K562 (cell line): ENCODE data around the gene ADGRB2. TPM values are rescaled to one million over a fixed set of nuclear protein-coding genes. Genes with fewer than 3 reads are reported as not detected.
A peak's percentile ranks its signal among the peaks of the same experiment; 100 is the strongest.

Source experiments
- ATAC-seq: fragments of 200-7000 bp; cut with Tn5 transposase; 3 replicates; pipeline ENCODE4 v1.9.1; 2020; ENCODE audit warnings: moderate library complexity
- BruUV-seq: library from RNA; stranded (reverse); fragments of 400-500 nt; replicated peaks from 2 replicates; lab custom pipeline; 2021; lab: Mats Ljungman, UMichigan
- CTCF ChIA-PET: fragments of 300-600 bp; formaldehyde crosslinking; extraction: SDS; loops from one replicate; lab custom pipeline; 2021; ENCODE audit warnings: low intra/inter-chr PET ratio; lab: Yijun Ruan, JAX
- POLR2A ChIA-PET: fragments of 300-600, 350-650 bp; sonication (Branson Sonifier 250); formaldehyde crosslinking; extraction: SDS; loops from one replicate; lab custom pipeline; 2021; ENCODE audit warnings: antibody characterized with exemption, inconsistent platforms; lab: Yijun Ruan, JAX
- DNase-seq, 4 experiments: peaks; one replicate each; pipeline versions ENCODE4 v3.0.0 to v3.0.0-alpha.2; 2011 to 2018; ENCODE audit warnings: low spot score in 3 of 4, mixed read lengths in 3 of 4; ENCODE audit errors: extremely low read depth in 1 of 4
- FAIRE-seq: peaks from 2 replicates; lab custom pipeline; 2011; peaks lifted over from hg19 to GRCh38; lab: Jason Lieb, UNC
- H2AFZ ChIP-seq: 2 replicates; pipeline ENCODE4 v1.6.0; 2011; ENCODE audit warnings: low read depth, low read length, control low read depth, inconsistent platforms
- H3K27ac ChIP-seq: fragments of 200-600 bp; 3 replicates; pipeline ENCODE4 v1.8.0; 2011; ENCODE audit warnings: low read depth, mild to moderate bottlenecking, control low read depth, inconsistent platforms, low read length, moderate library complexity, mixed read lengths; ENCODE audit errors: extremely low read depth
- H3K27me3 ChIP-seq, 2 experiments: fragments of 300-600 bp in 1 of 2; 2 replicates in 1 of 2; 3 replicates in 1 of 2; pipeline versions ENCODE4 v1.6.0 to v1.8.0; 2011; ENCODE audit warnings: inconsistent platforms in 2 of 2, low read length in 2 of 2, mild to moderate bottlenecking in 1 of 2, mixed read lengths in 1 of 2, moderate library complexity in 1 of 2; ENCODE audit not compliant: control insufficient read depth in 2 of 2, insufficient read depth in 2 of 2
- H3K36me3 ChIP-seq: fragments of 300-600 bp; 3 replicates; pipeline ENCODE4 v1.8.0; 2011; ENCODE audit warnings: mild to moderate bottlenecking, low read length, inconsistent platforms; ENCODE audit not compliant: control insufficient read depth, insufficient read depth
- H3K4me1 ChIP-seq, 2 experiments: fragments of 200-600 bp in 1 of 2; replicated peaks in 1 of 2; 2 replicates in 1 of 2; 3 replicates in 1 of 2; pipeline versions ENCODE4 v1.5.1 to v1.8.0; 2011; ENCODE audit warnings: inconsistent platforms in 2 of 2, low read length in 2 of 2, mild to moderate bottlenecking in 1 of 2, mixed read lengths in 1 of 2, moderate library complexity in 1 of 2; ENCODE audit not compliant: control insufficient read depth in 2 of 2, insufficient read depth in 2 of 2
- H3K4me2 ChIP-seq: 2 replicates; pipeline ENCODE4 v1.6.1; 2011; ENCODE audit warnings: low read length, control low read depth, inconsistent platforms, mixed read lengths; ENCODE audit not compliant: insufficient read depth
- H3K4me3 ChIP-seq: fragments of 200-600 bp; sonication (generic), shearing (Covaris generic); 2 replicates; pipeline ENCODE4 v1.5.1; 2016; ENCODE audit warnings: control low read depth, inconsistent platforms
- H3K79me2 ChIP-seq: fragments of 200-600 bp; 3 replicates; pipeline ENCODE4 v1.8.0; 2011; ENCODE audit warnings: low read length, inconsistent platforms; ENCODE audit not compliant: control insufficient read depth, insufficient read depth
- H3K9ac ChIP-seq, 2 experiments: 2 replicates each; pipeline versions ENCODE4 v1.6.0 to v1.6.1; 2011; ENCODE audit warnings: low read depth in 2 of 2, low read length in 2 of 2, control low read depth in 1 of 2, inconsistent platforms in 1 of 2, mild to moderate bottlenecking in 1 of 2, mixed read lengths in 1 of 2; ENCODE audit not compliant: insufficient read depth in 1 of 2
- H3K9me1 ChIP-seq: one replicate; pipeline ENCODE4 v1.6.0; 2011; ENCODE audit warnings: inconsistent platforms, mild to moderate bottlenecking, low read length, moderate library complexity; ENCODE audit not compliant: control insufficient read depth, insufficient read depth
- H3K9me3 ChIP-seq: replicated peaks from 2 replicates; pipeline ENCODE4 v1.5.1; 2011; ENCODE audit warnings: low read depth, low read length, inconsistent platforms; ENCODE audit not compliant: control insufficient read depth, insufficient read depth
- H4K20me1 ChIP-seq: replicated peaks from 2 replicates; pipeline ENCODE4 v1.6.1; 2011; ENCODE audit warnings: low read length, inconsistent platforms, mixed read lengths; ENCODE audit not compliant: control insufficient read depth, insufficient read depth
- BRD4 ChIP-seq: fragments of 200-600 bp; sonication (generic); IDR thresholded peaks from 2 replicates; pipeline ENCODE4 v1.6.1; 2017; ENCODE audit warnings: inconsistent platforms
- HDGF ChIP-seq: fragments of 450-650 bp; IDR thresholded peaks from 2 replicates; pipeline ENCODE4 v1.6.1; 2016
- NFIC ChIP-seq: fragments of 450-650 bp; IDR thresholded peaks from 2 replicates; pipeline ENCODE4 v1.6.1; 2017; ENCODE audit warnings: mild to moderate bottlenecking, inconsistent platforms
- PATZ1 ChIP-seq: fragments of 250-450 bp; sonication (Bioruptor Pico); IDR thresholded peaks from 2 replicates; pipeline ENCODE4 v1.5.0; 2020; ENCODE audit warnings: mild to moderate bottlenecking, borderline replicate concordance
- PRPF4 ChIP-seq: fragments of 200-400 bp; formaldehyde crosslinking; IDR thresholded peaks from one replicate; pipeline ENCODE4 v1.6.1; 2017; ENCODE audit warnings: low read length, low read depth, mild to moderate bottlenecking; ENCODE audit not compliant: insufficient read depth, poor library complexity, severe bottlenecking
- RBM34 ChIP-seq: fragments of 200-400 bp; formaldehyde crosslinking; IDR thresholded peaks from 2 replicates; pipeline ENCODE4 v1.6.1; 2018; ENCODE audit warnings: low read length, borderline replicate concordance; ENCODE audit not compliant: insufficient read depth
- TEAD2 ChIP-seq: fragments of 450-650 bp; IDR thresholded peaks from 2 replicates; pipeline ENCODE4 v1.6.1; 2016; ENCODE audit warnings: missing genetic modification characterization, control low read depth, missing compliant biosample characterization
- TFAP4 ChIP-seq: sonication (generic); formaldehyde crosslinking; IDR thresholded peaks from 2 replicates; pipeline ENCODE4 v1.8.0; 2022; ENCODE audit warnings: missing genetic modification reagents, mild to moderate bottlenecking, moderate library complexity, borderline replicate concordance
- ZBTB11 ChIP-seq, 3 experiments: fragments of 200-800 bp in 1 of 3; fragments of 250-450 bp in 1 of 3; fragments of 450-650 bp in 1 of 3; sonication (Bioruptor Pico) in 1 of 3; sonication (Bioruptor generic) in 1 of 3; formaldehyde crosslinking in 1 of 3; IDR thresholded peaks; 2 replicates each; pipeline versions ENCODE4 v1.6.1 to v1.8.0; 2016 to 2022; ENCODE audit warnings: mild to moderate bottlenecking in 2 of 3, missing genetic modification characterization in 2 of 3, missing compliant biosample characterization in 1 of 3, moderate library complexity in 1 of 3
- ZBTB34 ChIP-seq: fragments of 250-450 bp; sonication (Bioruptor Pico); IDR thresholded peaks from 2 replicates; pipeline ENCODE4 v1.8.0; 2021; ENCODE audit warnings: mild to moderate bottlenecking, moderate library complexity
- ZNF23 ChIP-seq: fragments of 250-450 bp; sonication (Bioruptor Pico); IDR thresholded peaks from 2 replicates; pipeline ENCODE4 v1.4.0; 2020; ENCODE audit warnings: mild to moderate bottlenecking
- ZNF561 ChIP-seq: fragments of 450-650 bp; formaldehyde crosslinking; conservative IDR thresholded peaks from 2 replicates; pipeline ENCODE4 v1.4.0; 2020; ENCODE audit warnings: mild to moderate bottlenecking, moderate library complexity
- ZNF707 ChIP-seq: fragments of 250-450 bp; sonication (Bioruptor Pico); conservative IDR thresholded peaks from 2 replicates; pipeline ENCODE4 v1.8.0; 2022; ENCODE audit warnings: inconsistent platforms, mild to moderate bottlenecking, moderate library complexity
- WGBS: fragments of 100-300 bp; shearing (Covaris generic); methylation state at CpG from one replicate; pipeline ENCODE4 v1.1.6; 2016; ENCODE audit warnings: low coverage, mixed read lengths; ENCODE audit not compliant: insufficient coverage; ENCODE audit errors: missing lambda C conversion rate; 5-methylcytosine and 5-hydroxymethylcytosine counted together
- in situ Hi-C: fragments of 300-500 bp; cut with MboI; formaldehyde crosslinking; loops from 4 replicates; pipeline ENCODE4 v1.15.0; 2018; ENCODE audit warnings: inconsistent platforms, mixed read lengths
- intact Hi-C: fragments of 100-400 bp; cut with micrococcal nuclease; formaldehyde crosslinking; loops from 2 replicates; pipeline ENCODE4 v1.14.2; 2022
- polyA plus RNA-seq, 8 experiments: library from polyadenylated mRNA; depleted of rRNA in 4 of 8; stranded (reverse) in 5 of 8; unstranded in 3 of 8; fragments of >200 nt; fragmentation: Nextera tagmentation in 2 of 8; fragmentation: Illumina TruSeq in 1 of 8; extraction: Ambion mirVana in 2 of 8; extraction: Trizol in 1 of 8; gene quantifications; 2 replicates each; pipeline versions ENCODE4 v1.2.1 to v1.2.3, GENCODE V29; 2011 to 2014; ENCODE audit warnings: inconsistent platforms in 1 of 8, missing spikeins in 1 of 8
- total RNA-seq, 7 experiments: library from RNA; depleted of rRNA in 6 of 7; stranded (reverse); fragments of >200 nt in 6 of 7; fragmentation: Illumina TruSeq in 2 of 7; extraction: Trizol in 2 of 7; gene quantifications; 2 replicates each; pipeline versions ENCODE4 v1.2.1 to v1.2.3, GENCODE V29; 2011 to 2021; ENCODE audit warnings: low replicate concordance in 1 of 7

ADGRB2 gene
- total and polyA plus RNA-seq, 9 of the 15 experiments (the other 6 are each of a cell fraction or from before 2014, with no cell fraction given) = 0.04 to 0.23 (median 0.20) TPM; not detected in 2

GRCh38 chr1:31693231-31693630 is 70.9 kb downstream of the ADGRB2 start (continued):
- TF ChIP-seq ZBTB34 (CRISPR knock-in tag) (no peak), RBM34 (no peak), ZNF23 (no peak), PATZ1 (no peak), PRPF4 (no peak), BRD4 (no peak), ZNF707 (CRISPR knock-in tag) (no peak)

GRCh38 chr1:31691951-31692350 is 72.2 kb downstream of the ADGRB2 start:
- DNase-seq (no peak), FAIRE-seq (no peak), ATAC-seq (peak; percentile 45)
- H3K27me3 ChIP-seq = peaks cover 10 to 49% of the 10 kb centered on the region in 2 experiments; a peak in 4 of 5 replicates
- peaks cover 44% of the 10 kb centered on the region; the same call in 1 of the 2 replicates for H4K20me1 ChIP-seq
- H3K4me1 ChIP-seq = peaks cover 0 to 6% of the 10 kb centered on the region in 2 experiments; a peak in 1 of 5 replicates
- intact Hi-C loops = no loop called here
- H3K9ac ChIP-seq = peak overlapping the region in 1 of 2 experiments; percentile 36; a peak in 1 of 4 replicates
- ChIA-PET CTCF (no interaction called here), POLR2A (interaction anchor here (0.6 to 1.4 kb wide), 5 partner anchors 8 to 959 kb away, joined by 3 to 5 read pairs (median 3); partner anchors contain the start of gene RBBP4)
- no peak overlapping the region for H3K27ac ChIP-seq
- no peak overlapping the region for H3K4me3 ChIP-seq
- no peaks in the 10 kb centered on the region for H3K79me2 ChIP-seq
- BruUV-seq = no TSS peak
- in situ Hi-C loops = no loop called here
- H3K9me3 ChIP-seq = no peaks in the 10 kb centered on the region
- no peaks in the 10 kb centered on the region for H3K36me3 ChIP-seq
- 1% methylated on average over 11 of the region's 11 CpGs for WGBS
- H3K4me2 ChIP-seq = no peak overlapping the region
- H2AFZ ChIP-seq = no peak overlapping the region
- no peaks in the 10 kb centered on the region for H3K9me1 ChIP-seq
- TF ChIP-seq ZBTB11 (CRISPR knock-in tag; IDR thresholded peaks at IDR 0.05) (no peak), TFAP4 (CRISPR knock-in tag) (0 out of 2 replicates have a peak, but pooled peaks have one; percentile 20), NFIC (no peak), HDGF (no peak), TEAD2 (tag) (no peak), ZNF561 (CRISPR knock-in tag) (no peak)
